ENCODE results near the gene PFDN2. TPM values are rescaled to one million over a fixed set of nuclear protein-coding genes. Genes with fewer than 3 reads are reported as not detected.

Gene PFDN2
- total and polyA plus RNA-seq, 10 donors: 14.9 to 140 (median 42.5) TPM

GRCh38 chr1:161074676-161075368 lies 43.0 kb downstream of the PFDN2 start:
- H3K4me3 ChIP-seq: no peak overlapping the region
- TF ChIP-seq POLR2A (IDR thresholded peaks at IDR 0.05): no peak
- TF ChIP-seq POLR2AphosphoS5 (IDR thresholded peaks at IDR 0.05): no peak
- TF ChIP-seq CTCF (IDR thresholded peaks at IDR 0.05 in 8 of 11, conservative IDR thresholded peaks at IDR 0.05 in 3 of 11): no peak
- WGBS, 5 donors: 84 to 92% (median 87%) methylated on average over 12 of the region's 12 CpGs
- intact Hi-C loops (cut with DNase I; ENCODE audit: low total_unique reads): no loop called here
- no peak overlapping the region for H3K27ac ChIP-seq
- H3K4me1 ChIP-seq: peaks cover 0 to 25% (median 18%) of the 10 kb centered on the region in 6 donors
- no peaks in the 10 kb centered on the region for H3K36me3 ChIP-seq
- no peaks in the 10 kb centered on the region for H3K9me3 ChIP-seq
- no peak for DNase-seq
- peaks cover 0 to 9% (median 0%) of the 10 kb centered on the region in 7 donors for H3K27me3 ChIP-seq (replicated peaks in 1 of 7)

GRCh38 chr1:161073474-161074121 lies 44.2 kb downstream of the PFDN2 start:
- no peak for DNase-seq
- peaks cover 0 to 32% (median 24%) of the 10 kb centered on the region in 6 donors for H3K4me1 ChIP-seq
- 70 to 83% (median 74%) methylated on average over 1 to 7 of the region's 7 CpGs for WGBS, 5 donors
- TF ChIP-seq CTCF (IDR thresholded peaks at IDR 0.05 in 8 of 11, conservative IDR thresholded peaks at IDR 0.05 in 3 of 11): no peak
- no peak for TF ChIP-seq POLR2A (IDR thresholded peaks at IDR 0.05)
- TF ChIP-seq POLR2AphosphoS5 (IDR thresholded peaks at IDR 0.05): no peak
- no peak overlapping the region for H3K27ac ChIP-seq
- no peak overlapping the region for H3K4me3 ChIP-seq
- H3K36me3 ChIP-seq: no peaks in the 10 kb centered on the region
- H3K9me3 ChIP-seq: no peaks in the 10 kb centered on the region
- intact Hi-C loops (cut with DNase I; ENCODE audit: low total_unique reads): no loop called here
- H3K27me3 ChIP-seq (replicated peaks in 1 of 7): no peaks in the 10 kb centered on the region

- H3K9me3 ChIP-seq: no peaks in the 10 kb centered on the region
- no peaks in the 10 kb centered on the region for H3K27me3 ChIP-seq (replicated peaks in 1 of 7)
- intact Hi-C loops (cut with DNase I; ENCODE audit: low total_unique reads): no loop called here
- WGBS, 5 donors: 91 to 96% (median 93%) methylated on average over 19 of the region's 19 CpGs
- H3K4me3 ChIP-seq: no peak overlapping the region
- no peaks in the 10 kb centered on the region for H3K36me3 ChIP-seq
- H3K27ac ChIP-seq: no peak overlapping the region
- DNase-seq: no peak
- TF ChIP-seq CTCF (IDR thresholded peaks at IDR 0.05 in 8 of 11, conservative IDR thresholded peaks at IDR 0.05 in 3 of 11): no peak
- TF ChIP-seq POLR2AphosphoS5 (IDR thresholded peaks at IDR 0.05): no peak
- TF ChIP-seq POLR2A (IDR thresholded peaks at IDR 0.05): no peak
- peaks cover 0 to 39% (median 29%) of the 10 kb centered on the region in 6 donors for H3K4me1 ChIP-seq
Measured at GRCh38 chr1:161072751-161073449, 44.9 kb downstream of the PFDN2 start.
